WTC11 (cell line): ENCODE data around the gene IPO4. TPM values are rescaled to one million over a fixed set of nuclear protein-coding genes. Genes with fewer than 3 reads are reported as not detected.
A peak's percentile ranks its signal among the peaks of the same experiment; 100 is the strongest.

Source experiments
- ATAC-seq: fragments of 200-7000 bp; cut with Tn5 transposase; 2 replicates; pipeline ENCODE4 v1.10.0; 2021; ENCODE audit warnings: mild to moderate bottlenecking, moderate library complexity
- CTCF ChIA-PET: fragments of 300-600 bp; sonication (Branson Sonifier 250); formaldehyde crosslinking; loops from one replicate; lab custom pipeline; 2021; ENCODE audit warnings: antibody characterized with exemption; lab: Charles Lee
- POLR2A ChIA-PET: fragments of 350-600 bp; sonication (Branson Sonifier 250); formaldehyde crosslinking; loops from one replicate; lab custom pipeline; 2021; ENCODE audit warnings: antibody characterized with exemption; lab: Charles Lee
- DNase-seq: peaks from one replicate; pipeline ENCODE4 v3.0.0; 2021; ENCODE audit warnings: low spot score
- H3K27ac Mint-ChIP-seq: 2 replicates; pipeline ENCODE4 v1.8.0; 2021; ENCODE audit warnings: mixed read lengths
- H3K27me3 Mint-ChIP-seq: 2 replicates; pipeline ENCODE4 v1.8.0; 2021; ENCODE audit warnings: low read depth, mild to moderate bottlenecking, moderate library complexity, mixed read lengths
- H3K36me3 Mint-ChIP-seq: 2 replicates; pipeline ENCODE4 v1.8.0; 2021; ENCODE audit warnings: mixed read lengths
- H3K4me1 Mint-ChIP-seq: 2 replicates; pipeline ENCODE4 v1.8.0; 2022; ENCODE audit warnings: mixed read lengths
- H3K4me3 Mint-ChIP-seq: 2 replicates; pipeline ENCODE4 v1.8.0; 2021; ENCODE audit warnings: mild to moderate bottlenecking, moderate library complexity, mixed read lengths
- H3K9me3 Mint-ChIP-seq: 2 replicates; pipeline ENCODE4 v1.8.0; 2021; ENCODE audit warnings: mixed read lengths
- AFF4 ChIP-seq: sonication (generic); formaldehyde crosslinking; IDR thresholded peaks from 2 replicates; pipeline ENCODE4 v1.8.1; 2023; ENCODE audit warnings: mild to moderate bottlenecking, missing genetic modification reagents, borderline replicate concordance
- ATF2 ChIP-seq: sonication (generic); formaldehyde crosslinking; IDR thresholded peaks from 2 replicates; pipeline ENCODE4 v1.8.1; 2022; ENCODE audit warnings: low read depth, missing genetic modification reagents, borderline replicate concordance
- E2F5 ChIP-seq: sonication (generic); formaldehyde crosslinking; IDR thresholded peaks from 2 replicates; pipeline ENCODE4 v1.8.1; 2022; ENCODE audit warnings: mild to moderate bottlenecking, moderate library complexity, missing genetic modification reagents
- FOXJ3 ChIP-seq: sonication (generic); formaldehyde crosslinking; IDR thresholded peaks from 2 replicates; pipeline ENCODE4 v1.9.0; 2021; ENCODE audit warnings: missing genetic modification reagents, mild to moderate bottlenecking, borderline replicate concordance
- FOXP1 ChIP-seq: sonication (generic); formaldehyde crosslinking; IDR thresholded peaks from 2 replicates; pipeline ENCODE4 v1.8.0; 2022; ENCODE audit warnings: missing genetic modification reagents, mild to moderate bottlenecking, moderate library complexity, borderline replicate concordance
- HMGA2 ChIP-seq: fragments of 250-450 bp; sonication (Bioruptor Pico); IDR thresholded peaks from 2 replicates; pipeline ENCODE4 v1.4.0; 2021; ENCODE audit warnings: mild to moderate bottlenecking, moderate library complexity
- JAZF1 ChIP-seq: fragments of 250-450 bp; sonication (Bioruptor Pico); IDR thresholded peaks from 2 replicates; pipeline ENCODE4 v1.9.0; 2021; ENCODE audit warnings: moderate library complexity, mild to moderate bottlenecking, inconsistent platforms
- NFE2L1 ChIP-seq: sonication (generic); formaldehyde crosslinking; IDR thresholded peaks from 2 replicates; pipeline ENCODE4 v1.8.1; 2023; ENCODE audit warnings: missing genetic modification reagents
- NR3C1 ChIP-seq: sonication (generic); formaldehyde crosslinking; conservative IDR thresholded peaks from 2 replicates; pipeline ENCODE4 v1.8.1; 2023; ENCODE audit warnings: low read depth, mild to moderate bottlenecking, missing genetic modification reagents
- SP1 ChIP-seq: sonication (generic); formaldehyde crosslinking; conservative IDR thresholded peaks from 2 replicates; pipeline ENCODE4 v1.8.1; 2022; ENCODE audit warnings: missing genetic modification reagents
- TCF7 ChIP-seq: sonication (generic); formaldehyde crosslinking; IDR thresholded peaks from 2 replicates; pipeline ENCODE4 v1.8.0; 2022; ENCODE audit warnings: mild to moderate bottlenecking, low read depth, missing genetic modification reagents, moderate library complexity
- TEAD4 ChIP-seq: sonication (generic); formaldehyde crosslinking; IDR thresholded peaks from 2 replicates; pipeline ENCODE4 v1.8.0; 2022; ENCODE audit warnings: mild to moderate bottlenecking, missing genetic modification reagents
- USF1 ChIP-seq: sonication (generic); formaldehyde crosslinking; IDR thresholded peaks from 2 replicates; pipeline ENCODE4 v1.8.0; 2022; ENCODE audit warnings: mild to moderate bottlenecking, missing genetic modification reagents
- ZNF219 ChIP-seq: sonication (generic); formaldehyde crosslinking; IDR thresholded peaks from 2 replicates; pipeline ENCODE4 v1.8.0; 2023; ENCODE audit warnings: missing genetic modification reagents, mild to moderate bottlenecking, borderline replicate concordance
- ZNF263 ChIP-seq: sonication (generic); formaldehyde crosslinking; IDR thresholded peaks from 2 replicates; pipeline ENCODE4 v1.8.1; 2022; ENCODE audit warnings: low read depth, mild to moderate bottlenecking, moderate library complexity, missing genetic modification reagents
- ZNF671 ChIP-seq: fragments of 250-450 bp; sonication (Bioruptor Pico); IDR thresholded peaks from 2 replicates; pipeline ENCODE4 v1.8.0; 2021; ENCODE audit warnings: mild to moderate bottlenecking
- total RNA-seq: library from RNA; stranded (reverse); gene quantifications from 3 replicates; pipeline ENCODE4 v1.2.3, GENCODE V29; 2021
- TF ChIP-seq, protein P1 (sequence below): fragments of 250-450 bp; sonication (Bioruptor Pico); IDR thresholded peaks from 2 replicates; pipeline ENCODE4 v1.9.0; 2021; ENCODE audit warnings: mild to moderate bottlenecking, borderline replicate concordance
- TF ChIP-seq, protein P2 (sequence below): sonication (generic); formaldehyde crosslinking; IDR thresholded peaks from 2 replicates; pipeline ENCODE4 v1.8.1; 2023; ENCODE audit warnings: mild to moderate bottlenecking, missing genetic modification reagents, moderate library complexity
- TF ChIP-seq, protein P3 (sequence below): sonication (generic); formaldehyde crosslinking; IDR thresholded peaks from 2 replicates; pipeline ENCODE4 v1.8.1; 2023; ENCODE audit warnings: mild to moderate bottlenecking, moderate library complexity, missing genetic modification reagents

The IPO4 gene
- total RNA-seq, 1 experiment from 2014 or later, result 128 TPM

DNA sequence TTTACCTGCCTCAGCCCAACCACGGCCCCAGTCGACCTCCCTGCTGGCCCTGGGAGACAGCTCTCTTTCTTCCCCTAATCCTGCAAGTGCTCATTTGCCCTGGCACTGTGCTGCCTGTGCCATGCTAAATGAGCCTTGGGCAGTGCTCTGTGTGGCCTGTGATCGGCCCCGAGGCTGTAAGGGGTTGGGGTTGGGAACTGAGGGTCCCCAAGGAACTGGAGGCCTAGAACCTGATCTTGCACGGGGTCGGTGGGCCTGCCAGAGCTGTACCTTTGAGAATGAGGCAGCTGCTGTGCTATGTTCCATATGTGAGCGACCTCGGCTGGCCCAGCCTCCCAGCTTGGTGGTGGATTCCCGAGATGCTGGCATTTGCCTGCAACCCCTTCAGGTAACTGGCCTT is 38.6 kb downstream of the IPO4 start (continued):
- TF ChIP-seq E2F5 (CRISPR knock-in tag) (no peak), ZNF263 (CRISPR knock-in tag) (no peak), SP1 (CRISPR knock-in tag) (no peak), JAZF1 (no peak), USF1 (CRISPR knock-in tag) (no peak), ATF2 (CRISPR knock-in tag) (no peak), ZNF671 (CRISPR knock-in tag) (no peak), FOXP1 (CRISPR knock-in tag) (no peak)

DNA sequence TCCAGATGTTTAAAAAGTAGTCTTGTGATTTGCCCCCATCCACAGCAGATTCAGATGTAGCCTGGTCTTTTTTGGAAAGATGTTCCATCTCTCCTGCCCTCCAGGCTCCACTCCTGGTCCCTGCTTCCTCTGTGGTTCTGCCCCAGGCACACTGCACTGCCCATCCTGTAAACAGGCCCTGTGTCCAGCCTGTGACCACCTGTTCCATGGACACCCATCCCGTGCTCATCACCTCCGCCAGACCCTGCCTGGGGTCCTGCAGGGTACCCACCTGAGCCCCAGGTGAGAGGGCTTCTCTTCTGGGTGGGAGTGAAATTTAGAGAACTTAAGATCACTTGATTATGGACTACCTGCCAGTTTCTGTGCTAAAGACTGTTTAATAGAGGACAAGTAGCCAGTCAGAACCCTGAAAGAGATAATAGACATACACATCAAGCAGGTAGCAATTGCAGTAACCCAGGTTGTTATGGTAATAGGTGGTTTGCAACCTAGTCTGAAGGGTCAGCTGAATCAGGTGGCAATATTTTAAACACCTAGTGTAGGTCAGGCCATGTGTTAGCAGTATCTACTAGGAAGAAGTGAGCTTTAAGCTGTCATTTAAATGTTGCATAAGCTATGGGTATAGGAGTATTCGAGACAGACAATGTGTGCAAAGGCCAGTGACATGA is 39.2 kb downstream of the IPO4 start:
- Mint-ChIP-seq H3K4me3 (peak overlapping the region; percentile 99), H3K4me1 (peaks cover 21% of the 10 kb centered on the region), H3K27me3 (no peaks in the 10 kb centered on the region), H3K27ac (no peak overlapping the region), H3K36me3 (peaks cover 40% of the 10 kb centered on the region), H3K9me3 (no peaks in the 10 kb centered on the region)
- ChIA-PET POLR2A (interaction anchor here (1.7 kb wide), 1 partner anchor 11 kb away, joined by 4 read pairs; the partner anchor contains the start of gene IRF9), CTCF (interaction anchor here (3.4 to 4.1 kb wide), 3 partner anchors 11 to 41 kb away, joined by 19 to 55 read pairs (median 20); partner anchors contain the start of gene IRF9)
- DNase-seq (no peak), ATAC-seq (no peak)
- TF ChIP-seq TEAD4 (CRISPR knock-in tag) (no peak), NFE2L1 (CRISPR knock-in tag) (no peak), ZNF219 (CRISPR knock-in tag) (no peak), HMGA2 (CRISPR knock-in tag) (no peak), TCF7 (no peak), FOXJ3 (CRISPR knock-in tag) (no peak), JAZF1 (no peak), NR3C1 (no peak), AFF4 (no peak)
- TF ChIP-seq, protein P1, sequence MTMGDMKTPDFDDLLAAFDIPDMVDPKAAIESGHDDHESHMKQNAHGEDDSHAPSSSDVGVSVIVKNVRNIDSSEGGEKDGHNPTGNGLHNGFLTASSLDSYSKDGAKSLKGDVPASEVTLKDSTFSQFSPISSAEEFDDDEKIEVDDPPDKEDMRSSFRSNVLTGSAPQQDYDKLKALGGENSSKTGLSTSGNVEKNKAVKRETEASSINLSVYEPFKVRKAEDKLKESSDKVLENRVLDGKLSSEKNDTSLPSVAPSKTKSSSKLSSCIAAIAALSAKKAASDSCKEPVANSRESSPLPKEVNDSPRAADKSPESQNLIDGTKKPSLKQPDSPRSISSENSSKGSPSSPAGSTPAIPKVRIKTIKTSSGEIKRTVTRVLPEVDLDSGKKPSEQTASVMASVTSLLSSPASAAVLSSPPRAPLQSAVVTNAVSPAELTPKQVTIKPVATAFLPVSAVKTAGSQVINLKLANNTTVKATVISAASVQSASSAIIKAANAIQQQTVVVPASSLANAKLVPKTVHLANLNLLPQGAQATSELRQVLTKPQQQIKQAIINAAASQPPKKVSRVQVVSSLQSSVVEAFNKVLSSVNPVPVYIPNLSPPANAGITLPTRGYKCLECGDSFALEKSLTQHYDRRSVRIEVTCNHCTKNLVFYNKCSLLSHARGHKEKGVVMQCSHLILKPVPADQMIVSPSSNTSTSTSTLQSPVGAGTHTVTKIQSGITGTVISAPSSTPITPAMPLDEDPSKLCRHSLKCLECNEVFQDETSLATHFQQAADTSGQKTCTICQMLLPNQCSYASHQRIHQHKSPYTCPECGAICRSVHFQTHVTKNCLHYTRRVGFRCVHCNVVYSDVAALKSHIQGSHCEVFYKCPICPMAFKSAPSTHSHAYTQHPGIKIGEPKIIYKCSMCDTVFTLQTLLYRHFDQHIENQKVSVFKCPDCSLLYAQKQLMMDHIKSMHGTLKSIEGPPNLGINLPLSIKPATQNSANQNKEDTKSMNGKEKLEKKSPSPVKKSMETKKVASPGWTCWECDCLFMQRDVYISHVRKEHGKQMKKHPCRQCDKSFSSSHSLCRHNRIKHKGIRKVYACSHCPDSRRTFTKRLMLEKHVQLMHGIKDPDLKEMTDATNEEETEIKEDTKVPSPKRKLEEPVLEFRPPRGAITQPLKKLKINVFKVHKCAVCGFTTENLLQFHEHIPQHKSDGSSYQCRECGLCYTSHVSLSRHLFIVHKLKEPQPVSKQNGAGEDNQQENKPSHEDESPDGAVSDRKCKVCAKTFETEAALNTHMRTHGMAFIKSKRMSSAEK (CRISPR knock-in tag), result no peak
- TF ChIP-seq, protein P2, sequence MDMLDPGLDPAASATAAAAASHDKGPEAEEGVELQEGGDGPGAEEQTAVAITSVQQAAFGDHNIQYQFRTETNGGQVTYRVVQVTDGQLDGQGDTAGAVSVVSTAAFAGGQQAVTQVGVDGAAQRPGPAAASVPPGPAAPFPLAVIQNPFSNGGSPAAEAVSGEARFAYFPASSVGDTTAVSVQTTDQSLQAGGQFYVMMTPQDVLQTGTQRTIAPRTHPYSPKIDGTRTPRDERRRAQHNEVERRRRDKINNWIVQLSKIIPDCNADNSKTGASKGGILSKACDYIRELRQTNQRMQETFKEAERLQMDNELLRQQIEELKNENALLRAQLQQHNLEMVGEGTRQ (CRISPR knock-in tag), result no peak
- TF ChIP-seq, protein P3, sequence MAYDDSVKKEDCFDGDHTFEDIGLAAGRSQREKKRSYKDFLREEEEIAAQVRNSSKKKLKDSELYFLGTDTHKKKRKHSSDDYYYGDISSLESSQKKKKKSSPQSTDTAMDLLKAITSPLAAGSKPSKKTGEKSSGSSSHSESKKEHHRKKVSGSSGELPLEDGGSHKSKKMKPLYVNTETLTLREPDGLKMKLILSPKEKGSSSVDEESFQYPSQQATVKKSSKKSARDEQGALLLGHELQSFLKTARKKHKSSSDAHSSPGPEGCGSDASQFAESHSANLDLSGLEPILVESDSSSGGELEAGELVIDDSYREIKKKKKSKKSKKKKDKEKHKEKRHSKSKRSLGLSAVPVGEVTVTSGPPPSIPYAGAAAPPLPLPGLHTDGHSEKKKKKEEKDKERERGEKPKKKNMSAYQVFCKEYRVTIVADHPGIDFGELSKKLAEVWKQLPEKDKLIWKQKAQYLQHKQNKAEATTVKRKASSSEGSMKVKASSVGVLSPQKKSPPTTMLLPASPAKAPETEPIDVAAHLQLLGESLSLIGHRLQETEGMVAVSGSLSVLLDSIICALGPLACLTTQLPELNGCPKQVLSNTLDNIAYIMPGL (CRISPR knock-in tag), result no peak
